Body of pancreas (tissue), 4 donors: ENCODE results near the gene TMEM126B. TPM values are rescaled to one million over a fixed set of nuclear protein-coding genes. Genes with fewer than 3 reads are reported as not detected.
A peak's percentile ranks its signal among the peaks of the same experiment; 100 is the strongest.

Source experiments
- ATAC-seq: fragments of 150-250 bp; one replicate; pipeline ENCODE4 v1.9.1; 2016
- DNase-seq, 4 donors: peaks; one replicate each; pipeline ENCODE4 v3.0.0-alpha.2; 2019
- H3K27ac ChIP-seq, 4 donors: fragments of 200-600 bp; sonication (generic); 1 replicate in 3 of 4; 2 replicates in 1 of 4; pipeline versions ENCODE4 v1.5.1 to v1.6.1; 2016 to 2019; ENCODE audit warnings: mild to moderate bottlenecking in 1 of 4, mixed read lengths in 1 of 4, moderate library complexity in 1 of 4
- H3K27me3 ChIP-seq, 2 donors: fragments of 200-600 bp; sonication (generic); one replicate each; pipeline ENCODE4 v1.6.0; 2016; ENCODE audit warnings: mild to moderate bottlenecking in 1 of 2
- H3K36me3 ChIP-seq, 2 donors: fragments of 200-600 bp; sonication (generic); replicated peaks in 1 of 2; 2 replicates each; pipeline ENCODE4 v1.5.1; 2016; ENCODE audit warnings: low read depth in 2 of 2; ENCODE audit not compliant: insufficient read depth in 1 of 2
- H3K4me1 ChIP-seq: fragments of 200-600 bp; sonication (generic); one replicate; pipeline ENCODE4 v1.6.0; 2016
- H3K4me3 ChIP-seq, 2 donors: fragments of 200-600 bp; sonication (generic); 1 replicate in 1 of 2; 2 replicates in 1 of 2; pipeline ENCODE4 v1.5.1; 2016 to 2019
- H3K9me3 ChIP-seq, 3 donors: fragments of 200-600 bp; sonication (generic); 1 replicate in 2 of 3; 2 replicates in 1 of 3; pipeline ENCODE4 v1.5.1; 2016
- CTCF ChIP-seq, 7 experiments: fragments of 450-650 bp in 4 of 7; fragments of 200-600 bp in 3 of 7; sonication (generic) in 3 of 7; IDR thresholded peaks; one replicate each; pipeline ENCODE4 v1.5.1; 2016 to 2019; ENCODE audit warnings: antibody characterized with exemption in 7 of 7
- POLR2A ChIP-seq, 3 donors: fragments of 450-650 bp; IDR thresholded peaks; one replicate each; pipeline ENCODE4 v1.6.1; 2016; ENCODE audit warnings: antibody characterized with exemption in 3 of 3, mild to moderate bottlenecking in 2 of 3
- WGBS, 2 donors: methylation state at CpG; one replicate each; pipeline ENCODE4 v1.1.5; 2017; 5-methylcytosine and 5-hydroxymethylcytosine counted together
- intact Hi-C: fragments of 100-400 bp; cut with DNase I; formaldehyde crosslinking; loops from one replicate; pipeline ENCODE4 v1.15.1; 2023
- total RNA-seq, 2 donors: library from RNA; depleted of rRNA; stranded (reverse); fragments of >200 nt; gene quantifications; one replicate each; pipeline ENCODE4 v1.1.0, GENCODE V29; 2016

The TMEM126B gene
- 10 to 100 TPM; 15.2 to 23.3 TPM for total RNA-seq

DNA sequence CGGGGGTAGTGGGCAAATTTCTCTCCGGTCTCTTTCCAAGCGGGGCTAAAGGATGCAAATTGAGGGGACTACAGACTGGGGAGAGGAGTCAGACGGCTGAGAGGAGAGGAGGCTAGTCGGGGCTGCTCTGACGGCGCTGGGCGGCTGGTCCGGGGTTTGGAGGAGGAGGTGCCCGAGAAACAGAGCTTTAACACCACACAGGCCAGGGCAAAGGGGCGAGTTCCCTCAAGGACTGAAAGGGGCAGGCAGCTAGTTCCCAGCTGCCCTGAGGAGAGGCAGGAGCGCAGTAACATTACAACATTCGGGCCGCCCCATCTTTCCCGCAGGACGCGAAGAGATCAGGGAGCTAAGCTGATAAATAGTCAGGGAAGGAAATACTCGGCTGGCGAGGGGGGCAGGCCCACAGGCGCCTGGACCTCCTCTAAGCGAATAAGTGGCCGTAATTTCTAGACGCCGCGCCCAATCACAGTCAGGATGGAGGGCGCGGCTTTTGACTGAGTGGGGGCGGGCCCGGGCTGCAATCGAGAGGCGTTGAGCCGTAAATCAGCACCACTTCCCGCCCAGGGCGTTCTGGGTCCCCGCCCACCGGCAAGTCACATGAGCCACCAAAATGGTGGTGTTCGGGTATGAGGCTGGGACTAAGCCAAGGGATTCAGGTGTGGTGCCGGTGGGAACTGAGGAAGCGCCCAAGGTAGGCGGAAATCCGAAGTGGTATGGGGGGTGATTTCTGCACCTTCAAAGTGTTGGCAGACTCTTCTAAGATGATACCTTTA lies at the start of gene TMEM126B:
Gene TMEM126B, plus strand, starts transcription at position 596 of the 773 bp plus-strand sequence. Its CDS starts 15 bp downstream, at position 611.
- ATAC-seq (peak; percentile 99), DNase-seq (peak; percentile 97 to 99 (median 98))
- intact Hi-C loops: no loop called here
- H3K9me3 ChIP-seq: no peaks in the 10 kb centered on the region
- TF ChIP-seq CTCF (IDR thresholded peaks at IDR 0.05): no peak
- peak; percentile 69 to 94 (median 92) for TF ChIP-seq POLR2A (IDR thresholded peaks at IDR 0.05)
- peaks cover 27% of the 10 kb centered on the region for H3K4me1 ChIP-seq
- no peaks in the 10 kb centered on the region for H3K36me3 ChIP-seq
- 0% methylated on average over 38 to 41 of the region's 41 CpGs for WGBS, 2 donors
- no peaks in the 10 kb centered on the region for H3K27me3 ChIP-seq
- peak within 1 kb of the TSS; percentile 83 to 89 (median 86) for H3K27ac ChIP-seq
- H3K4me3 ChIP-seq: peak within 1 kb of the TSS; percentile 64 to 73

DNA sequence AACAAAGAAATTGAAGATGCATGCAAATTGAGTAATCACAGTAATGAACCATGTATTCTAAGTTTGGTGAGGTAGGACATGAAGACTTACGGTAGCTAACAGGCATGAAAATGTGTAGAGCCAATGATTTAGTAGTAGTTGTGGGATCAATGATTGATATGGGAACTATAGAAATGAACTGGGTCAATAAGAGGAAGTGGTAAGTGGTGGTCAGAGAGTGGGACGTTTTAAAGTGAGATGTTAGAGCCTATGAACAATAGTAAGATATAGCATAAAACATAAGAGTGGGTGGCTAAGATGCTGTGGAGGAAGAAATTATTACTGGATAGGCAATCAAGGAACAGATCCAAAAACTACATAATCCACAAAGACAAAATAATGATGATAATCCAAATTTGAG lies 46.3 kb upstream of the TMEM126B start:
- TF ChIP-seq CTCF (IDR thresholded peaks at IDR 0.05): no peak
- no peak for TF ChIP-seq POLR2A (IDR thresholded peaks at IDR 0.05)
- 68 to 69% methylated on average over 2 of the region's 2 CpGs for WGBS, 2 donors
- intact Hi-C loops: no loop called here

DNA sequence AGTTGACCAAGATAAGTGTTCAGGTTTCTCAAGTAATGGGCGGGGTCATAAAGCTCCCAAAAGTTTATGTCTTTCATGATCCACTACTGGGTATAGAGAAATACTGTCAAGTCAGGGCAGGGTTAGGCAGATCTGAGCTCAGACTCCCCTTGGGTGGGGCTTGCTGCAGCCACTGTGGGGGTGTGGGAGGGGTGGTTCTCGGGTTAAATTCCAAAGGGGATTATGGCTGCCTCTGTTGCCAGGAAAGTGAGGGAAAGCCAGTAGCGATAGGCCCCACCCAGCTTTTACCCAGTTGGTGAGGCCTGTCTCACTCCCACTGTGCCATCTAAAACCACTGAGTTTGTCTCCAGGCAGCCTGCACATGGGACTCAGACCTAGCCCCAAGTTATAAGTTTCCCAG lies 39.0 kb upstream of the TMEM126B start:
- H3K27me3 ChIP-seq: no peaks in the 10 kb centered on the region
- no peak for TF ChIP-seq CTCF (IDR thresholded peaks at IDR 0.05)
- no peak for TF ChIP-seq POLR2A (IDR thresholded peaks at IDR 0.05)
- no peaks in the 10 kb centered on the region for H3K4me1 ChIP-seq
- 76 to 81% methylated on average over 3 of the region's 3 CpGs for WGBS, 2 donors
- ATAC-seq (no peak), DNase-seq (no peak)
- no peaks in the 10 kb centered on the region for H3K36me3 ChIP-seq
- no peak overlapping the region for H3K4me3 ChIP-seq
- no peaks in the 10 kb centered on the region for H3K9me3 ChIP-seq
- intact Hi-C loops: no loop called here
- H3K27ac ChIP-seq: no peak overlapping the region

More for the DNA sequence above, 46.3 kb upstream of the TMEM126B start:
- H3K36me3 ChIP-seq: no peaks in the 10 kb centered on the region
- H3K4me1 ChIP-seq: no peaks in the 10 kb centered on the region
- ATAC-seq: no peak
- H3K27ac ChIP-seq: no peak overlapping the region
- no peaks in the 10 kb centered on the region for H3K9me3 ChIP-seq
- H3K4me3 ChIP-seq: no peak overlapping the region
- DNase-seq: no peak
- H3K27me3 ChIP-seq: no peaks in the 10 kb centered on the region

DNA sequence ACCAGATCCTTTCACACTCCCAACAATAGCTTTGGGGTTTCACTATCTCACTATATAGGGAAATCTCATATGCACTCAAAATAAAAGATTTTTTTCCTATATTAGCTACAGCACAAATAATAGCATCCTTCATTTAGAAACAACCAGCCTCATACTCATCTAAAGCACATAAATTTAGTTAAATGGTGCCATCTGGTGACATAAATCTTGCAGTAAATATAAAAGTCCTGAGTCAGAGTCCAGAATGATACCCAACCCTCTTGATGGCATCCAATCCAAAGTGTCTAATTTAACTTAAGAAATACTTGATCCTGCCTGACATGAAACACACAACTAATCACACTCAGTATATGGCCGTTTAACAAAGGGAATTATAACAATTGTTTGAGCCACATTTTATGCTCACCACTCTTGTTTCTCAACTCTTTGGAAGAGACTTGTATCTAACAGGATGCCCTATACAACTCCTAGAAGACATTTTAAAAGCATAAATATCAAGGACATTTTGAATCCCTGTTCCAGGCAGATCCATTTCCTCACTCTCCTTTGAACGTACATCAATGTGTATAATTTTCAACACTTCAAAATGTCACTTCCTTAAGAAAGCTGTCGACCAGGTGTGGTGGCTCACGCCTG lies 37.4 kb upstream of the TMEM126B start:
- Histone ChIP-seq H3K9me3 (no peaks in the 10 kb centered on the region), H3K27me3 (no peaks in the 10 kb centered on the region), H3K27ac (no peak overlapping the region), H3K4me1 (no peaks in the 10 kb centered on the region), H3K4me3 (no peak overlapping the region), H3K36me3 (no peaks in the 10 kb centered on the region)
- WGBS, 2 donors: 66 to 71% methylated on average over 4 of the region's 4 CpGs
- DNase-seq (no peak), ATAC-seq (peak; percentile 52)
- intact Hi-C loops: no loop called here
- no peak for TF ChIP-seq POLR2A (IDR thresholded peaks at IDR 0.05)
- peak in 4 of 7 experiments; percentile 17 to 38 (median 26) for TF ChIP-seq CTCF (IDR thresholded peaks at IDR 0.05)
